ENCODE results near the gene DGKZ.

DGKZ gene

GRCh38 chr11:46397526-46397925, 50.3 kb downstream of the DGKZ start:
- Histone ChIP-seq H4K20me1 (ENCODE audit: insufficient read depth, low read length) (no peaks in the 10 kb centered on the region), H2AFZ (ENCODE audit: low read depth, low read length) (no peak overlapping the region), H3K4me2 (ENCODE audit: low read length) (no peak overlapping the region), H3K79me2 (ENCODE audit: low read length) (no peaks in the 10 kb centered on the region), H3K36me3 (replicated peaks; ENCODE audit: low read depth, low read length) (no peaks in the 10 kb centered on the region), H3K27me3 (ENCODE audit: low read depth, low read length) (no peaks in the 10 kb centered on the region), H3K4me1 (ENCODE audit: low read length) (peaks cover 7% of the 10 kb centered on the region), H3K9me3 (ENCODE audit: insufficient read depth, low read length) (no peaks in the 10 kb centered on the region), H3K4me3 (ENCODE audit: low read length) (no peak overlapping the region), H3K9ac (ENCODE audit: low read length) (no peak overlapping the region), H3K27ac (ENCODE audit: low read length) (no peak overlapping the region)
- TF ChIP-seq CTCF (IDR thresholded peaks at IDR 0.05; ENCODE audit: low read depth, low read length): no peak
- no peak for TF ChIP-seq EZH2phosphoT487 (IDR thresholded peaks at IDR 0.05; ENCODE audit: low read depth)

GRCh38 chr11:46402957-46403902, 56.0 kb downstream of the DGKZ start:
- H3K36me3 ChIP-seq (replicated peaks; ENCODE audit: low read depth, low read length): peaks cover 13% of the 10 kb centered on the region
- TF ChIP-seq EZH2phosphoT487 (IDR thresholded peaks at IDR 0.05; ENCODE audit: low read depth) (no peak), CTCF (IDR thresholded peaks at IDR 0.05; ENCODE audit: low read depth, low read length) (no peak)
- H3K4me3 ChIP-seq (ENCODE audit: low read length): no peak overlapping the region

GRCh38 chr11:46404476-46405017, 57.3 kb downstream of the DGKZ start:
- Histone ChIP-seq H3K79me2 (ENCODE audit: low read length) (no peaks in the 10 kb centered on the region), H3K9me3 (ENCODE audit: insufficient read depth, low read length) (no peaks in the 10 kb centered on the region), H3K4me3 (ENCODE audit: low read length) (no peak overlapping the region), H4K20me1 (ENCODE audit: insufficient read depth, low read length) (no peaks in the 10 kb centered on the region), H3K27ac (ENCODE audit: low read length) (no peak overlapping the region), H3K27me3 (ENCODE audit: low read depth, low read length) (no peaks in the 10 kb centered on the region), H3K36me3 (replicated peaks; ENCODE audit: low read depth, low read length) (peaks cover 19% of the 10 kb centered on the region), H2AFZ (ENCODE audit: low read depth, low read length) (no peak overlapping the region), H3K9ac (ENCODE audit: low read length) (no peak overlapping the region), H3K4me1 (ENCODE audit: low read length) (no peaks in the 10 kb centered on the region), H3K4me2 (ENCODE audit: low read length) (no peak overlapping the region)
- TF ChIP-seq EZH2phosphoT487 (IDR thresholded peaks at IDR 0.05; ENCODE audit: low read depth) (no peak), CTCF (IDR thresholded peaks at IDR 0.05; ENCODE audit: low read depth, low read length) (no peak)

More at GRCh38 chr11:46402957-46403902, 56.0 kb downstream of the DGKZ start:
- Histone ChIP-seq H3K4me1 (ENCODE audit: low read length) (no peaks in the 10 kb centered on the region), H3K4me2 (ENCODE audit: low read length) (no peak overlapping the region), H3K79me2 (ENCODE audit: low read length) (no peaks in the 10 kb centered on the region), H2AFZ (ENCODE audit: low read depth, low read length) (no peak overlapping the region), H3K27ac (ENCODE audit: low read length) (no peak overlapping the region), H3K9ac (ENCODE audit: low read length) (no peak overlapping the region), H4K20me1 (ENCODE audit: insufficient read depth, low read length) (no peaks in the 10 kb centered on the region), H3K9me3 (ENCODE audit: insufficient read depth, low read length) (no peaks in the 10 kb centered on the region), H3K27me3 (ENCODE audit: low read depth, low read length) (no peaks in the 10 kb centered on the region)

- Histone ChIP-seq H3K27me3 (ENCODE audit: low read depth, low read length) (no peaks in the 10 kb centered on the region), H3K36me3 (replicated peaks; ENCODE audit: low read depth, low read length) (peaks cover 19% of the 10 kb centered on the region), H3K9ac (ENCODE audit: low read length) (no peak overlapping the region), H3K4me3 (ENCODE audit: low read length) (no peak overlapping the region), H2AFZ (ENCODE audit: low read depth, low read length) (no peak overlapping the region), H4K20me1 (ENCODE audit: insufficient read depth, low read length) (no peaks in the 10 kb centered on the region), H3K4me2 (ENCODE audit: low read length) (no peak overlapping the region), H3K9me3 (ENCODE audit: insufficient read depth, low read length) (no peaks in the 10 kb centered on the region), H3K79me2 (ENCODE audit: low read length) (no peaks in the 10 kb centered on the region), H3K27ac (ENCODE audit: low read length) (no peak overlapping the region), H3K4me1 (ENCODE audit: low read length) (no peaks in the 10 kb centered on the region)
- TF ChIP-seq CTCF (IDR thresholded peaks at IDR 0.05; ENCODE audit: low read depth, low read length): no peak
- no peak for TF ChIP-seq EZH2phosphoT487 (IDR thresholded peaks at IDR 0.05; ENCODE audit: low read depth)
These were observed 60.4 kb downstream of the DGKZ start for GRCh38 chr11:46407635-46408034.

Data from OCI-LY3 (cell line).